SK-N-SH (cell line): ENCODE results near the gene KCNH8.

Experiments
- RAD21 ChIP-seq: IDR thresholded peaks from 2 replicates; pipeline ENCODE4 v1.6.1; 2012; ENCODE audit warnings: mild to moderate bottlenecking, low read length
- RFX5 ChIP-seq: IDR thresholded peaks from 2 replicates; pipeline ENCODE4 v1.6.1; 2012; ENCODE audit warnings: mild to moderate bottlenecking, improper control_type of control experiment, low read length
- RXRA ChIP-seq: IDR thresholded peaks from 2 replicates; pipeline ENCODE4 v1.4.0; 2012; ENCODE audit warnings: low read depth, mild to moderate bottlenecking, borderline replicate concordance
- TAF1 ChIP-seq: IDR thresholded peaks from 2 replicates; pipeline ENCODE4 v1.6.1; 2012; ENCODE audit warnings: low read depth, mild to moderate bottlenecking, low read length, moderate library complexity, borderline replicate concordance
- TF ChIP-seq, protein P1 (sequence below): IDR thresholded peaks from 2 replicates; pipeline ENCODE4 v1.4.0; 2012; ENCODE audit warnings: low read depth
- TF ChIP-seq, protein P2 (sequence below): fragments of 200-600 bp; sonication (generic); IDR thresholded peaks from 2 replicates; pipeline ENCODE4 v1.6.1; 2017; ENCODE audit warnings: antibody characterized with exemption, mild to moderate bottlenecking, moderate library complexity
- TF ChIP-seq, protein P3 (sequence below): fragments of 150-350 bp; IDR thresholded peaks from 2 replicates; pipeline ENCODE4 v1.6.1; 2017; ENCODE audit warnings: antibody characterized with exemption, low read length, low read depth, borderline replicate concordance
- TF ChIP-seq, protein P4 (sequence below): IDR thresholded peaks from 2 replicates; pipeline ENCODE4 v1.4.0; 2012; ENCODE audit warnings: low read depth, borderline replicate concordance

DNA sequence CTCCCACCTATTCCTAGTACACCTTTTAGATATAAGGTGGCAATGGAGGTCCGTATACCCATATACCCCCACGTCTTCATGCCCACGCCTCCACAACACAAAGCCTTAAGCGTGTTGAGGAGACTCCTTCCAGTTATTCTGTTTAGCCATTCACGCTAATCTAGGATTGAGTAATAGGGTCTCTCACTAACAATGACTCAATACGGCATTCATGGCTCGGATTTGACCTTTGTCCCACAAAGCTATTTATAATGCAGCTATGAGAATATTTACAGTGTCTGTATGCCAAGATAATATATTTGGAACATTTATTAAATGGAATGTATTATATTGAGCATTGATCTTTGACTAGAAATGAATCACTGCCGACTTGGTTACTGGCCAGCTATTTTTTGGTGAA lies 215.8 kb downstream of the KCNH8 start:
- TF ChIP-seq, protein P1, sequence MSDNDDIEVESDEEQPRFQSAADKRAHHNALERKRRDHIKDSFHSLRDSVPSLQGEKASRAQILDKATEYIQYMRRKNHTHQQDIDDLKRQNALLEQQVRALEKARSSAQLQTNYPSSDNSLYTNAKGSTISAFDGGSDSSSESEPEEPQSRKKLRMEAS: no peak
- TF ChIP-seq, protein P2, sequence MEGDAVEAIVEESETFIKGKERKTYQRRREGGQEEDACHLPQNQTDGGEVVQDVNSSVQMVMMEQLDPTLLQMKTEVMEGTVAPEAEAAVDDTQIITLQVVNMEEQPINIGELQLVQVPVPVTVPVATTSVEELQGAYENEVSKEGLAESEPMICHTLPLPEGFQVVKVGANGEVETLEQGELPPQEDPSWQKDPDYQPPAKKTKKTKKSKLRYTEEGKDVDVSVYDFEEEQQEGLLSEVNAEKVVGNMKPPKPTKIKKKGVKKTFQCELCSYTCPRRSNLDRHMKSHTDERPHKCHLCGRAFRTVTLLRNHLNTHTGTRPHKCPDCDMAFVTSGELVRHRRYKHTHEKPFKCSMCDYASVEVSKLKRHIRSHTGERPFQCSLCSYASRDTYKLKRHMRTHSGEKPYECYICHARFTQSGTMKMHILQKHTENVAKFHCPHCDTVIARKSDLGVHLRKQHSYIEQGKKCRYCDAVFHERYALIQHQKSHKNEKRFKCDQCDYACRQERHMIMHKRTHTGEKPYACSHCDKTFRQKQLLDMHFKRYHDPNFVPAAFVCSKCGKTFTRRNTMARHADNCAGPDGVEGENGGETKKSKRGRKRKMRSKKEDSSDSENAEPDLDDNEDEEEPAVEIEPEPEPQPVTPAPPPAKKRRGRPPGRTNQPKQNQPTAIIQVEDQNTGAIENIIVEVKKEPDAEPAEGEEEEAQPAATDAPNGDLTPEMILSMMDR: no peak
- TF ChIP-seq RXRA (no peak), RAD21 (no peak), TAF1 (no peak), RFX5 (no peak)
- TF ChIP-seq, protein P3, sequence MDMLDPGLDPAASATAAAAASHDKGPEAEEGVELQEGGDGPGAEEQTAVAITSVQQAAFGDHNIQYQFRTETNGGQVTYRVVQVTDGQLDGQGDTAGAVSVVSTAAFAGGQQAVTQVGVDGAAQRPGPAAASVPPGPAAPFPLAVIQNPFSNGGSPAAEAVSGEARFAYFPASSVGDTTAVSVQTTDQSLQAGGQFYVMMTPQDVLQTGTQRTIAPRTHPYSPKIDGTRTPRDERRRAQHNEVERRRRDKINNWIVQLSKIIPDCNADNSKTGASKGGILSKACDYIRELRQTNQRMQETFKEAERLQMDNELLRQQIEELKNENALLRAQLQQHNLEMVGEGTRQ: no peak
- TF ChIP-seq, protein P4, sequence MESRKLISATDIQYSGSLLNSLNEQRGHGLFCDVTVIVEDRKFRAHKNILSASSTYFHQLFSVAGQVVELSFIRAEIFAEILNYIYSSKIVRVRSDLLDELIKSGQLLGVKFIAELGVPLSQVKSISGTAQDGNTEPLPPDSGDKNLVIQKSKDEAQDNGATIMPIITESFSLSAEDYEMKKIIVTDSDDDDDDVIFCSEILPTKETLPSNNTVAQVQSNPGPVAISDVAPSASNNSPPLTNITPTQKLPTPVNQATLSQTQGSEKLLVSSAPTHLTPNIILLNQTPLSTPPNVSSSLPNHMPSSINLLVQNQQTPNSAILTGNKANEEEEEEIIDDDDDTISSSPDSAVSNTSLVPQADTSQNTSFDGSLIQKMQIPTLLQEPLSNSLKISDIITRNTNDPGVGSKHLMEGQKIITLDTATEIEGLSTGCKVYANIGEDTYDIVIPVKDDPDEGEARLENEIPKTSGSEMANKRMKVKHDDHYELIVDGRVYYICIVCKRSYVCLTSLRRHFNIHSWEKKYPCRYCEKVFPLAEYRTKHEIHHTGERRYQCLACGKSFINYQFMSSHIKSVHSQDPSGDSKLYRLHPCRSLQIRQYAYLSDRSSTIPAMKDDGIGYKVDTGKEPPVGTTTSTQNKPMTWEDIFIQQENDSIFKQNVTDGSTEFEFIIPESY: no peak
